WERI-Rb-1 (cell line): ENCODE data around the gene ACSF3.

Experiments used
- DNase-seq: peaks from one replicate; pipeline ENCODE4 v3.0.0-alpha.2; 2020
- H3K27ac ChIP-seq: fragments of 250-450 bp; sonication (Bioruptor Pico); 2 replicates; pipeline ENCODE4 v1.5.1; 2020; ENCODE audit warnings: mild to moderate bottlenecking, moderate library complexity
- H3K27me3 ChIP-seq: fragments of 250-450 bp; sonication (Bioruptor Pico); 2 replicates; pipeline ENCODE4 v1.5.1; 2021; ENCODE audit warnings: mild to moderate bottlenecking, low read depth, moderate library complexity; ENCODE audit not compliant: insufficient read depth, severe bottlenecking
- H3K36me3 ChIP-seq: fragments of 250-450 bp; sonication (Bioruptor Pico); 2 replicates; pipeline ENCODE4 v1.5.1; 2020; ENCODE audit warnings: mild to moderate bottlenecking, moderate library complexity
- H3K4me3 ChIP-seq: 2 replicates; pipeline ENCODE4 v1.5.1; 2011; ENCODE audit warnings: low read depth, mild to moderate bottlenecking, control low read depth, low read length
- H3K9me3 ChIP-seq: fragments of 250-450 bp; sonication (Bioruptor Pico); 2 replicates; pipeline ENCODE4 v1.5.1; 2021; ENCODE audit warnings: mild to moderate bottlenecking, moderate library complexity; ENCODE audit not compliant: severe bottlenecking
- CTCF ChIP-seq: IDR thresholded peaks from 2 replicates; pipeline ENCODE4 v1.5.1; 2011; ENCODE audit warnings: low read depth, mild to moderate bottlenecking, control low read depth, inconsistent platforms, low read length

Gene ACSF3

GRCh38 chr16:89149386-89149785 is 55.7 kb downstream of the ACSF3 start:
- Histone ChIP-seq H3K27me3 (no peaks in the 10 kb centered on the region), H3K36me3 (no peaks in the 10 kb centered on the region; the same call in 1 of the 2 replicates), H3K27ac (no peak overlapping the region), H3K9me3 (no peaks in the 10 kb centered on the region), H3K4me3 (no peak overlapping the region)
- DNase-seq, result no peak
- no peak for TF ChIP-seq CTCF

- Histone ChIP-seq H3K27ac (no peak overlapping the region), H3K36me3 (no peaks in the 10 kb centered on the region; the same call in 1 of the 2 replicates), H3K4me3 (no peak overlapping the region), H3K9me3 (no peaks in the 10 kb centered on the region), H3K27me3 (no peaks in the 10 kb centered on the region)
- TF ChIP-seq CTCF, result no peak
- no peak for DNase-seq
These were observed 56.6 kb downstream of the ACSF3 start for GRCh38 chr16:89150090-89150835.

- H3K27me3 ChIP-seq, result no peaks in the 10 kb centered on the region
- no peak for DNase-seq
These were observed 57.3 kb downstream of the ACSF3 start for GRCh38 chr16:89150981-89151380.

GRCh38 chr16:89152831-89153700 is 59.4 kb downstream of the ACSF3 start:
- Histone ChIP-seq H3K27ac (no peak overlapping the region), H3K9me3 (no peaks in the 10 kb centered on the region), H3K4me3 (no peak overlapping the region), H3K36me3 (no peaks in the 10 kb centered on the region; the same call in 1 of the 2 replicates), H3K27me3 (no peaks in the 10 kb centered on the region)
- no peak for TF ChIP-seq CTCF
- no peak for DNase-seq

More at GRCh38 chr16:89150981-89151380, 57.3 kb downstream of the ACSF3 start:
- H3K27ac ChIP-seq, result no peak overlapping the region
- no peak for TF ChIP-seq CTCF
- no peaks in the 10 kb centered on the region; the same call in 1 of the 2 replicates for H3K36me3 ChIP-seq
- H3K4me3 ChIP-seq, result no peak overlapping the region
- no peaks in the 10 kb centered on the region for H3K9me3 ChIP-seq

- TF ChIP-seq CTCF, result no peak
- no peaks in the 10 kb centered on the region for H3K9me3 ChIP-seq
- H3K27ac ChIP-seq, result no peak overlapping the region
- no peak overlapping the region for H3K4me3 ChIP-seq
- no peaks in the 10 kb centered on the region; the same call in 1 of the 2 replicates for H3K36me3 ChIP-seq
- no peak for DNase-seq
- H3K27me3 ChIP-seq, result no peaks in the 10 kb centered on the region
These were observed 60.2 kb downstream of the ACSF3 start for GRCh38 chr16:89153848-89154271.
